HEK293 (cell line): ENCODE data around the gene WRNIP1.

ENCODE experiments used
- CTCF ChIA-PET: fragments of 350-600 bp; formaldehyde crosslinking; extraction: SDS; loops from one replicate; lab custom pipeline; 2021; ENCODE audit warnings: antibody characterized with exemption; lab: Yijun Ruan, JAX
- POLR2A ChIA-PET: fragments of 300-600 bp; formaldehyde crosslinking; extraction: SDS; loops from one replicate; lab custom pipeline; 2020; ENCODE audit warnings: antibody characterized with exemption, inconsistent platforms; lab: Yijun Ruan, JAX
- H3K27ac ChIP-seq: fragments of 200-500 bp; sonication (Bioruptor generic); 2 replicates; pipeline ENCODE4 v1.5.1; 2014; ENCODE audit warnings: low read depth, low read length, control low read depth, inconsistent platforms; ENCODE audit errors: extremely low read depth
- H3K36me3 ChIP-seq, 2 experiments: fragments of 200-500 bp in 1 of 2; sonication (Bioruptor generic) in 1 of 2; 1 replicate in 1 of 2; 2 replicates in 1 of 2; pipeline ENCODE4 v1.5.1; 2014 to 2017; ENCODE audit warnings: inconsistent platforms in 2 of 2, low read length in 2 of 2; ENCODE audit not compliant: control insufficient read depth in 2 of 2, insufficient read depth in 1 of 2
- H3K4me1 ChIP-seq: fragments of 200-500 bp; sonication (Bioruptor generic); 2 replicates; pipeline ENCODE4 v1.5.1; 2014; ENCODE audit warnings: mild to moderate bottlenecking, low read length, inconsistent platforms; ENCODE audit not compliant: control insufficient read depth, insufficient read depth
- H3K4me3 ChIP-seq: 2 replicates; pipeline ENCODE4 v1.5.1; 2011; ENCODE audit warnings: low read depth, mild to moderate bottlenecking, control low read depth, low read length, moderate library complexity
- H3K9me3 ChIP-seq: fragments of 200-500 bp; sonication (Bioruptor generic); 2 replicates; pipeline ENCODE4 v1.5.1; 2014; ENCODE audit warnings: low read depth, low read length, inconsistent platforms; ENCODE audit not compliant: control insufficient read depth, insufficient read depth
- GFI1B ChIP-seq: fragments of 450-650 bp; formaldehyde crosslinking; IDR thresholded peaks from 2 replicates; pipeline ENCODE4 v1.5.1; 2016; ENCODE audit warnings: missing biosample characterization, missing genetic modification characterization
- SP2 ChIP-seq: fragments of 450-650 bp; formaldehyde crosslinking; IDR thresholded peaks from 2 replicates; pipeline ENCODE4 v1.5.1; 2016; ENCODE audit warnings: missing biosample characterization, missing genetic modification characterization
- SP3 ChIP-seq: fragments of 450-650 bp; formaldehyde crosslinking; IDR thresholded peaks from 2 replicates; pipeline ENCODE4 v1.5.1; 2016; ENCODE audit warnings: missing biosample characterization, missing genetic modification characterization
- ZBTB44 ChIP-seq: fragments of 450-650 bp; IDR thresholded peaks from 2 replicates; pipeline ENCODE4 v1.5.1; 2018; ENCODE audit warnings: missing biosample characterization, mild to moderate bottlenecking, missing genetic modification characterization
- ZNF19 ChIP-seq: fragments of 450-650 bp; formaldehyde crosslinking; IDR thresholded peaks from 2 replicates; pipeline ENCODE4; 2016; ENCODE audit warnings: missing biosample characterization, missing genetic modification characterization, low read depth
- ZNF211 ChIP-seq: fragments of 450-650 bp; formaldehyde crosslinking; IDR thresholded peaks from 2 replicates; pipeline ENCODE4 v1.5.1; 2016; ENCODE audit warnings: low read depth, missing biosample characterization, missing genetic modification characterization
- ZNF280C ChIP-seq: fragments of 450-650 bp; formaldehyde crosslinking; IDR thresholded peaks from 2 replicates; pipeline ENCODE4 v1.5.1; 2016; ENCODE audit warnings: missing biosample characterization, missing genetic modification characterization
- ZNF280D ChIP-seq: fragments of 450-650 bp; formaldehyde crosslinking; IDR thresholded peaks from 2 replicates; pipeline ENCODE4 v1.5.1; 2016; ENCODE audit warnings: missing biosample characterization, missing genetic modification characterization
- ZNF292 ChIP-seq: fragments of 450-650 bp; formaldehyde crosslinking; IDR thresholded peaks from 2 replicates; pipeline ENCODE4 v1.5.1; 2016; ENCODE audit warnings: low read depth, missing biosample characterization, missing genetic modification characterization, borderline replicate concordance
- ZNF354C ChIP-seq: fragments of 450-650 bp; formaldehyde crosslinking; IDR thresholded peaks from 2 replicates; pipeline ENCODE4 v1.5.1; 2016; ENCODE audit warnings: missing biosample characterization, missing genetic modification characterization, low read depth, borderline replicate concordance
- ZNF391 ChIP-seq: fragments of 450-650 bp; formaldehyde crosslinking; IDR thresholded peaks from 2 replicates; pipeline ENCODE4 v1.5.1; 2016; ENCODE audit warnings: low read depth, missing biosample characterization, missing genetic modification characterization, borderline replicate concordance
- ZNF488 ChIP-seq: fragments of 450-650 bp; formaldehyde crosslinking; IDR thresholded peaks from 2 replicates; pipeline ENCODE4 v1.5.1; 2016; ENCODE audit warnings: missing biosample characterization, missing genetic modification characterization
- ZNF501 ChIP-seq: fragments of 450-650 bp; formaldehyde crosslinking; IDR thresholded peaks from 2 replicates; pipeline ENCODE4 v1.5.1; 2016; ENCODE audit warnings: missing biosample characterization, missing genetic modification characterization
- ZNF692 ChIP-seq: fragments of 450-650 bp; formaldehyde crosslinking; IDR thresholded peaks from 2 replicates; pipeline ENCODE4 v1.5.1; 2016; ENCODE audit warnings: missing biosample characterization, missing genetic modification characterization
- ZNF76 ChIP-seq: fragments of 450-650 bp; formaldehyde crosslinking; IDR thresholded peaks from 2 replicates; pipeline ENCODE4; 2016; ENCODE audit warnings: low read depth, missing biosample characterization, missing genetic modification characterization, borderline replicate concordance
- ZNF785 ChIP-seq: fragments of 450-650 bp; formaldehyde crosslinking; IDR thresholded peaks from 2 replicates; pipeline ENCODE4 v1.5.1; 2016; ENCODE audit warnings: missing biosample characterization, missing genetic modification characterization
- ZNF830 ChIP-seq: fragments of 450-650 bp; IDR thresholded peaks from 2 replicates; pipeline ENCODE4 v1.5.0; 2018; ENCODE audit warnings: missing biosample characterization, missing genetic modification characterization, low read depth, mild to moderate bottlenecking, moderate library complexity

WRNIP1 gene

GRCh38 chr6:2809015-2809414, 43.8 kb downstream of the WRNIP1 start:
- POLR2A ChIA-PET: no interaction called here
- Histone ChIP-seq H3K9me3 (no peaks in the 10 kb centered on the region), H3K36me3 (no peaks in the 10 kb centered on the region), H3K4me1 (no peaks in the 10 kb centered on the region; the same call in 1 of the 2 replicates), H3K4me3 (no peak overlapping the region)
- TF ChIP-seq ZNF488 (tag by site-specific recombination) (no peak), ZNF785 (tag by site-specific recombination) (no peak), ZNF692 (tag by site-specific recombination) (no peak), ZNF211 (no peak), ZNF830 (tag by site-specific recombination) (no peak), ZNF280D (no peak), ZNF292 (tag by site-specific recombination) (no peak)
- TF ChIP-seq, all 188 proteins: peak for 0
- no peak overlapping the region for H3K27ac ChIP-seq
- CTCF ChIA-PET: interaction anchor here (2.8 kb wide), 1 partner anchor 18 kb away, joined by 11 read pairs; no protein-coding TSS in a partner anchor

GRCh38 chr6:2810092-2810671, 45.0 kb downstream of the WRNIP1 start:
- no peak overlapping the region for H3K4me3 ChIP-seq

GRCh38 chr6:2812695-2813094, 47.5 kb downstream of the WRNIP1 start:
- CTCF ChIA-PET: interaction anchor here (0.6 to 1.3 kb wide), 2 partner anchors 63 to 453 kb away, joined by 4 read pairs; no protein-coding TSS in a partner anchor
- POLR2A ChIA-PET: interaction anchor here (0.6 kb wide), 1 partner anchor 42 kb away, joined by 5 read pairs; no protein-coding TSS in a partner anchor
- H3K9me3 ChIP-seq: no peaks in the 10 kb centered on the region
- no peaks in the 10 kb centered on the region for H3K4me1 ChIP-seq
- H3K4me3 ChIP-seq: no peak overlapping the region
- no peaks in the 10 kb centered on the region for H3K36me3 ChIP-seq
- no peak overlapping the region for H3K27ac ChIP-seq
- TF ChIP-seq ZNF19 (tag by site-specific recombination) (no peak), ZNF76 (no peak), ZNF391 (tag by site-specific recombination) (no peak), ZNF692 (tag by site-specific recombination) (no peak), ZBTB44 (tag by site-specific recombination) (no peak), ZNF280C (tag by site-specific recombination) (no peak)

More at GRCh38 chr6:2810092-2810671, 45.0 kb downstream of the WRNIP1 start:
- no peaks in the 10 kb centered on the region; the same call in 1 of the 2 replicates for H3K4me1 ChIP-seq
- ChIA-PET POLR2A (no interaction called here), CTCF (interaction anchor here (2.8 kb wide), 1 partner anchor 19 kb away, joined by 11 read pairs; no protein-coding TSS in a partner anchor)
- no peaks in the 10 kb centered on the region for H3K9me3 ChIP-seq
- TF ChIP-seq ZNF354C (tag by site-specific recombination): no peak
- no peak for TF ChIP-seq ZNF501 (tag by site-specific recombination)
- TF ChIP-seq GFI1B: no peak
- no peak for TF ChIP-seq SP2 (tag by site-specific recombination)
- TF ChIP-seq SP3 (tag by site-specific recombination): no peak
- no peak overlapping the region for H3K27ac ChIP-seq
- no peaks in the 10 kb centered on the region for H3K36me3 ChIP-seq
